ENCODE results near the gene MAD2L1BP.

- TF ChIP-seq CTCF (IDR thresholded peaks at IDR 0.05) (no peak), POLR2A (IDR thresholded peaks at IDR 0.05) (no peak)
Measured at GRCh38 chr6:43644940-43645612, 9.4 kb downstream of the MAD2L1BP start, which contains the start of gene RSPH9.
